ENCODE results near the gene TTC6.

TTC6 gene

GRCh38 chr14:37590428-37591139, 4.8 kb upstream of the TTC6 start:
- Mint-ChIP-seq H3K36me3 (peaks cover 15% of the 10 kb centered on the region), H3K4me1 (peaks cover 5% of the 10 kb centered on the region), H3K27ac (peak overlapping the region; percentile 73), H3K9me3 (peaks cover 6% of the 10 kb centered on the region), H3K27me3 (peaks cover 91% of the 10 kb centered on the region), H3K4me3 (no peak overlapping the region)
- CTCF ChIA-PET = no interaction called here
- no peak for DNase-seq

- peaks cover 10% of the 10 kb centered on the region for H3K4me1 Mint-ChIP-seq
- peaks cover 91% of the 10 kb centered on the region for H3K27me3 Mint-ChIP-seq
- peak overlapping the region; percentile 31 for H3K4me3 Mint-ChIP-seq
- H3K36me3 Mint-ChIP-seq = peaks cover 16% of the 10 kb centered on the region
- H3K27ac Mint-ChIP-seq = peak overlapping the region; percentile 73
- DNase-seq = no peak
- CTCF ChIA-PET = no interaction called here
- H3K9me3 Mint-ChIP-seq = peaks cover 6% of the 10 kb centered on the region
Observed at GRCh38 chr14:37591311-37591940, 4.0 kb upstream of the TTC6 start.

- H3K4me1 Mint-ChIP-seq = peaks cover 11% of the 10 kb centered on the region
- no peak overlapping the region for H3K27ac Mint-ChIP-seq
- H3K36me3 Mint-ChIP-seq = peaks cover 16% of the 10 kb centered on the region
- no peak overlapping the region for H3K4me3 Mint-ChIP-seq
- CTCF ChIA-PET = no interaction called here
- peaks cover 6% of the 10 kb centered on the region for H3K9me3 Mint-ChIP-seq
- DNase-seq = no peak
- H3K27me3 Mint-ChIP-seq = peaks cover 96% of the 10 kb centered on the region
Observed at GRCh38 chr14:37591941-37592481, 3.4 kb upstream of the TTC6 start.

- Mint-ChIP-seq H3K4me3 (peak overlapping the region; percentile 21), H3K27me3 (peaks cover 96% of the 10 kb centered on the region), H3K4me1 (peaks cover 11% of the 10 kb centered on the region), H3K36me3 (peaks cover 21% of the 10 kb centered on the region), H3K9me3 (peaks cover 6% of the 10 kb centered on the region), H3K27ac (peak overlapping the region; percentile 67)
- CTCF ChIA-PET = interaction anchor here (0.7 kb wide), 1 partner anchor 346 kb away, joined by 5 read pairs; no protein-coding TSS in a partner anchor
- DNase-seq = no peak
Observed at GRCh38 chr14:37592482-37593408, 2.7 kb upstream of the TTC6 start.

DNA sequence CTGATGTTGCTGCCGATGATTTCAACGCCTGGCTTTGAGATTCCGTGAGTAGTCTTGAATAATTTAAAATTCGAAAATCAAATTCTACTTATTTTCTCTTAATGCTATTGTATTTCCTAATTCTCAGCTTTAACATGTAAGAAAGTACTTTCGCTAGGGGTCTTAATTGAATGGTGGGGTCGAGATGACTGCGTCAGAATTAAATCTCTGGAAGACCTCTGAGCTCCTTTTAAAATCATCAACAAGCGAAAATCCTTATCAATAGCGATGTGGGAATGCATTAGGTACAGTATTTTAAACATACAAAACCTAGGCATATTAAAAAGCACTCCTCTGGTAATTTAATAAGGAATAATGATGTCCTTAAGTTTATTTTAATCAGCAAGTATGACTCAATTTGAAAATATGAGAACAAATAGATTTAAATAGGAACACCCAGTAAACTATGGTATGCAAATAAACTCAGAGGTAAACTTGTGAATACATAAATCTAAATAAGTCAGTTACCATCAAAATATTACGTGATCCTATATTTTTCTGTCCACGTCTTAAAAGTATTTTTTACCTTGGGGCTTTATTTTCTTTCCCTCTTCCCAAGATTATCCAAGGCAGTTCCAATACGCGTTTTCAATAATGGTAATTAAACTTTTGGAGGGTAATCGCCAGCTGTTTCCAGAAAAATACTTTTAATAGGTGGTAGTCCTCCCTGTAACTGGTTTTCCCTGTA, 1.8 kb upstream of the TTC6 start:
- DNase-seq = no peak
- CTCF ChIA-PET = interaction anchor here (0.7 kb wide), 1 partner anchor 346 kb away, joined by 5 read pairs; no protein-coding TSS in a partner anchor
- Mint-ChIP-seq H3K27me3 (peaks cover 96% of the 10 kb centered on the region), H3K27ac (peak overlapping the region; percentile 15), H3K36me3 (peaks cover 21% of the 10 kb centered on the region), H3K4me3 (peak overlapping the region; percentile 27), H3K4me1 (peaks cover 11% of the 10 kb centered on the region), H3K9me3 (peaks cover 7% of the 10 kb centered on the region)

- peaks cover 11% of the 10 kb centered on the region for H3K9me3 Mint-ChIP-seq
- peak overlapping the region; percentile 27 for H3K4me3 Mint-ChIP-seq
- peak overlapping the region; percentile 6 for H3K27ac Mint-ChIP-seq
- H3K36me3 Mint-ChIP-seq = peaks cover 23% of the 10 kb centered on the region
- DNase-seq = peak; percentile 47
- peaks cover 17% of the 10 kb centered on the region for H3K4me1 Mint-ChIP-seq
- H3K27me3 Mint-ChIP-seq = peaks cover 96% of the 10 kb centered on the region
- CTCF ChIA-PET = no interaction called here
Observed at GRCh38 chr14:37594238-37594970, 1.0 kb upstream of the TTC6 start.

- Mint-ChIP-seq H3K4me3 (peak overlapping the region; percentile 41), H3K27me3 (peaks cover 97% of the 10 kb centered on the region), H3K4me1 (peaks cover 17% of the 10 kb centered on the region), H3K27ac (peak overlapping the region; percentile 82), H3K36me3 (peaks cover 23% of the 10 kb centered on the region), H3K9me3 (peaks cover 11% of the 10 kb centered on the region)
- CTCF ChIA-PET = no interaction called here
- peak; percentile 42 for DNase-seq
Observed at GRCh38 chr14:37595809-37596621, 586 bp downstream of the TTC6 start.

DNA sequence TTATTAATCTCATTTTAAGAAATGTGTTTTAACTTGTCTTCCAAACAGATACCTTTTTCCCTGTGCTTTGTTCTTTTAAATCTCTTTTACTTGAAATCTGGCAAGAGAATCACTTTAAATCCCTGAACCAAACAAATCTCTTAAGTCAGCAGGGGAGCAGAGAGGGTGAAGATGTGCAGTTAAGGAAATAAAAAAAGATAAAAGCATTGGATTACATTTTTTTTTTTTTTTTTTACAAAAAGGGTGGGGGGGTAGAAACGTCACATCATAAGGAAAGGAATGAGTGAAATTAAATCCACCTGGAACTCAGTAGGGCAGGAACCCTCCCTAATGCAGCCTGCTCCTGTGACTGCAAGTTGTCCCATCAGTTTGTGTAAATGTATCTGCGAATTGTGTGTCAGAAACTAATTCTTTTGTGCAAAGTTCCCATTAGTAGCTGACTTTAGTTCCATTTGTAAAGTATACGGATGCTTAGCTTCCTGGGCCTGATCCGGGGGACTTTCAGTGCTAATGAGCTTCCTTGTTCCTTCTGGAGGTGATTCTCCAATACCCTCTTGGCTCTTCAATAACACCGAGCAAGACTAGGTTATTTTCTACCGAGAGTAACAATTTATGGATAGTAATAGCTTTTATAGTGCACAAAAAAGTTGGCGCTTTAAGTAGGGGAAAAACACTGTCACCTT, 1.5 kb downstream of the TTC6 start:
- Mint-ChIP-seq H3K4me1 (peaks cover 17% of the 10 kb centered on the region), H3K4me3 (no peak overlapping the region), H3K9me3 (peaks cover 11% of the 10 kb centered on the region), H3K27ac (no peak overlapping the region), H3K36me3 (peaks cover 20% of the 10 kb centered on the region), H3K27me3 (peaks cover 97% of the 10 kb centered on the region)
- CTCF ChIA-PET = no interaction called here
- no peak for DNase-seq

DNA sequence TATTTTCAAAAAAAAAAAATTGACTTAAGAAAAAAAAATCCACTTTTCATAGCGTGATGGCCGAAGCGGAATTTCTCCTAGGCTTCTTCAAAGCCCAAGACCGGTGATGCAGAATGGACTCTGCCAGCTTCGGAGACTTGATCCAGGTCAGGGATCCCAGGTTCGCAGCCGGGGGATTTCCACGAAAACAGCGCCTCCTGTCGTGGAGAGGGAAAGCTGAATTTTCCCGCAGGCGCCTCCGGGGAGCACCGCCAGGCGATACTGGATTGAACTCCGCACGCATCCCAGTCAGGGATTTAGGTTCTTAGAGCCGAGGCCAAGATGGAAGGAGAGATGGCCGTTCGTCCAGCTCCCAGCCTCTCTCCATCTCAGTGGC, 2.1 kb downstream of the TTC6 start:
- CTCF ChIA-PET = no interaction called here
- Mint-ChIP-seq H3K27ac (no peak overlapping the region), H3K9me3 (peaks cover 10% of the 10 kb centered on the region), H3K4me1 (peaks cover 17% of the 10 kb centered on the region), H3K36me3 (peaks cover 19% of the 10 kb centered on the region), H3K27me3 (peaks cover 96% of the 10 kb centered on the region), H3K4me3 (no peak overlapping the region)
- no peak for DNase-seq

GRCh38 chr14:37597914-37598746, 2.7 kb downstream of the TTC6 start:
- Mint-ChIP-seq H3K4me1 (peaks cover 17% of the 10 kb centered on the region), H3K9me3 (peaks cover 6% of the 10 kb centered on the region), H3K27me3 (peaks cover 96% of the 10 kb centered on the region), H3K4me3 (no peak overlapping the region), H3K36me3 (peaks cover 15% of the 10 kb centered on the region), H3K27ac (peak overlapping the region; percentile 24)
- CTCF ChIA-PET = no interaction called here
- DNase-seq = no peak

DNA sequence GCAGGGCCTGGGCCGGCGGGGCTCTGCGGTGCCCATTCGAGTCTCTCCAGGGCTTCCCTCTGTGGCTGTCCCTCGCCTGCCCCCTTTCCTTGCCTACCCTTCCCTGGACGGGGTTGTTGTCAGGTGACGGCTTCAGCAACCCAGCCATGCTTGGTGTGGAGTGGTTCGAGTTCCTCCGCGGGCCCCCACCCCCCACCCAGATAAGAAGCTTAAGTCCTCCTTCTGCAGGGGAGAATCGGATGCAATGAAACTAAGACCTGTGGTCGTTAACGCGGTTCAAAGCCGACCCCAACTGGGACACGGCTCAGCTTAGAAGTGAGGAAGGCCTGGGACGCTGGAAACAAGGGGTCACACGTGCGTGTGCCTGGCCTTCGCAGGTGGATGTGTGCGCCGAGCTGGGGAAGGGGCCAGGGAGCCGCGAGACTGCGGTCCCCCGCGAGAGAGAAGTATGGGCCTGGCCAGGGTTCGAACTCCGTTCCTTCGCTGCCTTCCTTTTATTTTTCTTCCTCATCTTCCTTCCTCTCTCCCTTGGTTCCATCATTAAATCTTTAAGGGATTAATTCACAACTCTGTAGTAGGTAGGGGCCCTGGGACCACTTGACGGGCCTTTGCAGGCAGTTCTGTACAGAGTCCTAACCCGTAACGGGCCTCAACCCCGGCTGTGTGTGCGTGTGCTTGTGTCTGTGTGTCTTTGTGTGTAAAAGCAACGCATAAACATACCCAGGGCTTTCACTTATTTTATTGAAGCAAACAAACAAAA, 3.5 kb downstream of the TTC6 start:
- Mint-ChIP-seq H3K27ac (no peak overlapping the region), H3K9me3 (peaks cover 6% of the 10 kb centered on the region), H3K4me3 (no peak overlapping the region), H3K4me1 (peaks cover 17% of the 10 kb centered on the region), H3K27me3 (peaks cover 98% of the 10 kb centered on the region), H3K36me3 (peaks cover 15% of the 10 kb centered on the region)
- no peak for DNase-seq
- CTCF ChIA-PET = no interaction called here

Measured in activated naive CD4-positive, alpha-beta T cell treated with anti-CD3 and anti-CD28 coated beads, Interleukin-2, amount 10 ng/mL, durations not matched to agents 7 days and 5 days (primary cell).